Central memory CD8-positive, alpha-beta T cell (primary cell): Measurements from ENCODE around the gene CCDC154.
A peak's percentile ranks its signal among the peaks of the same experiment; 100 is the strongest.

Experiments
- ATAC-seq: fragments of 150-1000 bp; cut with Tn5 transposase; replicated peaks from 2 replicates; pipeline ENCODE4 v1.10.0; 2022; ENCODE audit warnings: mild to moderate bottlenecking, moderate FRiP score, moderate number of reproducible peaks; ENCODE audit not compliant: poor library complexity, severe bottlenecking; ENCODE audit errors: extremely low read depth
- DNase-seq, 2 donors: peaks; one replicate each; pipeline ENCODE4 v3.0.0; 2021; ENCODE audit warnings: low spot score in 2 of 2
- H3K27ac Mint-ChIP-seq: one replicate; pipeline ENCODE4 v1.8.0; 2022; ENCODE audit warnings: low read depth, mild to moderate bottlenecking, moderate library complexity, mixed read lengths
- H3K27me3 Mint-ChIP-seq: one replicate; pipeline ENCODE4 v1.8.0; 2022; ENCODE audit warnings: mixed read lengths
- H3K36me3 Mint-ChIP-seq: one replicate; pipeline ENCODE4 v1.8.0; 2022; ENCODE audit warnings: mild to moderate bottlenecking, moderate library complexity, mixed read lengths; ENCODE audit not compliant: insufficient read depth
- H3K4me1 Mint-ChIP-seq: one replicate; pipeline ENCODE4 v1.8.0; 2022; ENCODE audit warnings: mixed read lengths
- H3K4me3 Mint-ChIP-seq: one replicate; pipeline ENCODE4 v1.8.0; 2022; ENCODE audit warnings: mild to moderate bottlenecking, moderate library complexity, mixed read lengths
- H3K9me3 Mint-ChIP-seq: one replicate; pipeline ENCODE4 v1.8.0; 2022; ENCODE audit warnings: mixed read lengths

CCDC154 gene

DNA sequence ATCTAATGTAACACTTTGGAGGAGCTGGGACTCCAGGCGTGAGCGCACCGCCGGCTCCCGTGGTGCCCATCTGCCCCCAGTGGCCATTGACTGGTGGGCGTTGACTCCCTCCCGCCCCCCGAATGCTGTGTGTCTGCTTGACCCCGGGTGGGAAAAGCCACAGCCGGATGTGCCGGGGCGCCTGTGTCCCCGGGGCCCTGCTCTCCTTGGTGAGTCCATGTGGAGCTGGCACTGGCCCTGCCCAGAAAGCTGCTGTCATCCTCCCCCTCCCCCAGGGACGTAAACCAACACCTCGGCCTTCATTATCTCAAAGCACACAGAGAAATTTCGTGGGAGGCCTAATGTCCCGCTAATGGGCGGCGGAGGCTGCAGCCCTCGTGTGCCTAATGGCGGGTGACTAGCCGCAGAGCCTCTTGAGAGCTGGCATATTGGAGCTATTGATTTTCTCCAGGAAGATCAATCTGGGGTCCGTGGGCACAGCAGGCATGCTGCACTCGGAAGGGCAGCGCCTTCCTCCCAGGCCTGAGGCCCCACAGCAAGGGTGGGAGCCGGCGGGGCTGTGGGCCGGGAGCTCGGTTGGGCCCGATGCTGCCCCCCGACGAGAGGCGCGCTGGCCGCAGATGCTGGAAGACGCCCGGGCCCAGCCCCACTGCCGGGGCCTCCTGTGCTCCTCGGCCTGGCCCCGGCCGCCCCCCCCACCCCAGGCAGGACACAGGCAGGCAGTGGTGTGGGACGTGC lies 17.5 kb downstream of the CCDC154 start:
- no peaks in the 10 kb centered on the region for H3K9me3 Mint-ChIP-seq
- ATAC-seq (no peak), DNase-seq (no peak)
- H3K27me3 Mint-ChIP-seq = peaks cover 7% of the 10 kb centered on the region
- H3K4me1 Mint-ChIP-seq = no peaks in the 10 kb centered on the region
- H3K27ac Mint-ChIP-seq = no peak overlapping the region
- no peak overlapping the region for H3K4me3 Mint-ChIP-seq
- peaks cover 2% of the 10 kb centered on the region for H3K36me3 Mint-ChIP-seq

DNA sequence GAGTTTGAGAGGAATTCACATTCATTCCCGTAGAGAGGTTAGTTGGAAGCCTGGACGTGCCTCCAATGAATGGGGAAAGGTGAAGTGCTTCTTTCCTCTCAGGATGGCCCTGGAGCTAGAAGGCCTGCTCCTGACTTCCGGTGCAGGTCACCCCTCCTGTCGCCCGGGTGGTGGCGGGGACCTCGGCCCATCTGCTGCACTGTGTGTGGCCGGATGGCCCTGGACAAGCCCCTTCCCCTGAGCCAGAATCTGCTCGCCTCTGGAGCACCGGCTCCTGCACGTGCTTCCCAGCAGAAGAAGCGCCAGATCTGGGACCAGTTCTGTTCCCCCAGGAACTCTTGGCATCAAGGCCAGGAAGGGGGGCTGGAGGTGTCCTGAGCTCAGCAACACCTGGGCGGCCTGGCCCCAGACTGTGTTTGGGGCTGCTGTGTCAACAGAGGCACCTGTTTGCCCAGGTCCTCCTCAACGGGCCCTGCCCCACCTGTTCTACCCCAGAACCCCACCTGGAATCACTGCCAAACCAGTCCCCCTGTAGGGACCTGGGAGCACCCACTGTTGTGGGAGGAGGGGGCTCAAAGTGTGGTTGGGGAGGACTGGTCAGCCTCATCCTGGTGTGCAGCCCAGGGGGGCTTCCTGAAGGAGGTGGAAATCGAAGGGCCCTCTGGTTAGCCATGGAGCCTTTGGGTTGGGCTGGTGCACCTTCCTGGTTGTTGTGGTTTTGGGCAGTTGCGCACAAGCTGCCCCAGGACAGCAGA lies 18.6 kb downstream of the CCDC154 start:
- DNase-seq = no peak
- Mint-ChIP-seq H3K4me1 (no peaks in the 10 kb centered on the region), H3K36me3 (peaks cover 5% of the 10 kb centered on the region), H3K4me3 (no peak overlapping the region), H3K27me3 (peaks cover 7% of the 10 kb centered on the region), H3K9me3 (no peaks in the 10 kb centered on the region), H3K27ac (no peak overlapping the region)
- no peak for ATAC-seq

- H3K4me3 Mint-ChIP-seq = no peak overlapping the region
- H3K36me3 Mint-ChIP-seq = peaks cover 9% of the 10 kb centered on the region
- H3K9me3 Mint-ChIP-seq = no peaks in the 10 kb centered on the region
- no peaks in the 10 kb centered on the region for H3K27me3 Mint-ChIP-seq
- ATAC-seq (no peak), DNase-seq (no peak)
- H3K4me1 Mint-ChIP-seq = no peaks in the 10 kb centered on the region
- no peak overlapping the region for H3K27ac Mint-ChIP-seq
Measured at GRCh38 chr16:1424028-1424427, 20.3 kb downstream of the CCDC154 start.

- Mint-ChIP-seq H3K27me3 (no peaks in the 10 kb centered on the region), H3K4me3 (peak overlapping the region; percentile 90), H3K27ac (peak overlapping the region; percentile 96), H3K36me3 (peaks cover 14% of the 10 kb centered on the region), H3K9me3 (no peaks in the 10 kb centered on the region), H3K4me1 (no peaks in the 10 kb centered on the region)
- DNase-seq = no peak
- no peak for ATAC-seq
Measured at GRCh38 chr16:1422076-1422475, 22.3 kb downstream of the CCDC154 start.

DNA sequence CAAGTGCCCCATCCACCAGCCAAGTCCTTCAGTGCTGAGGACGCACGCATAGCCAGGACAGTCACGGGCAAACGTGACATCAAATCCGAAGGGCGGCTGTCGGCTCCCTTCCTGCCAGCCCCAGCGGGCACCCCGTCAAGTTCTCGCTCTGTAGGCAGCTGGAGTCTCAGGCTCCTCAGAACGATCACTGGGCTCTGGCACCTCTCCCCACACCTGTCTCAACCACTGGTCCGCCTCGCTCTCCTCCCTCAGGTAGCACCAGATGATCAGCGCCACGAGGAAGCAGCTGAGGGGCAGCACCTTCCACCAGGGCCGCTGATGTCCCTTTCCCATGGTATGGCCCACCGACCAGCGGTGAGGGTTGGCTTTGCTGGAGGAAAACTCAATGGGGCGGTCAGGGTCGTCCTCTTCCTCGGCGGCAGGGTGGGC lies 24.2 kb downstream of the CCDC154 start:
- peaks cover 7% of the 10 kb centered on the region for H3K4me1 Mint-ChIP-seq
- no peaks in the 10 kb centered on the region for H3K27me3 Mint-ChIP-seq
- peak overlapping the region; percentile 96 for H3K27ac Mint-ChIP-seq
- peaks cover 16% of the 10 kb centered on the region for H3K36me3 Mint-ChIP-seq
- ATAC-seq = no peak
- no peak for DNase-seq
- H3K9me3 Mint-ChIP-seq = no peaks in the 10 kb centered on the region
- H3K4me3 Mint-ChIP-seq = peak overlapping the region; percentile 90

GRCh38 chr16:1416521-1416941 lies 27.8 kb downstream of the CCDC154 start:
- H3K27ac Mint-ChIP-seq = no peak overlapping the region
- H3K4me3 Mint-ChIP-seq = peak overlapping the region; percentile 9
- no peak for ATAC-seq
- no peaks in the 10 kb centered on the region for H3K9me3 Mint-ChIP-seq
- H3K36me3 Mint-ChIP-seq = peaks cover 31% of the 10 kb centered on the region
- no peak for DNase-seq
- H3K27me3 Mint-ChIP-seq = no peaks in the 10 kb centered on the region
- peaks cover 11% of the 10 kb centered on the region for H3K4me1 Mint-ChIP-seq

GRCh38 chr16:1414532-1415260 lies 29.7 kb downstream of the CCDC154 start, which contains the start of gene UNKL:
Gene UNKL, minus strand, starts transcription at chr16:1414704. Its CDS starts 13 bp downstream, at chr16:1414691.
- peak; percentile 59 to 60 for DNase-seq
- H3K36me3 Mint-ChIP-seq = peaks cover 33% of the 10 kb centered on the region
- peak within 1 kb of the TSS; percentile 83 for H3K4me3 Mint-ChIP-seq
- ATAC-seq = peak; percentile 59
- H3K27ac Mint-ChIP-seq = peak within 1 kb of the TSS; percentile 93
- peaks cover 16% of the 10 kb centered on the region for H3K4me1 Mint-ChIP-seq
- H3K9me3 Mint-ChIP-seq = no peaks in the 10 kb centered on the region
- no peaks in the 10 kb centered on the region for H3K27me3 Mint-ChIP-seq

DNA sequence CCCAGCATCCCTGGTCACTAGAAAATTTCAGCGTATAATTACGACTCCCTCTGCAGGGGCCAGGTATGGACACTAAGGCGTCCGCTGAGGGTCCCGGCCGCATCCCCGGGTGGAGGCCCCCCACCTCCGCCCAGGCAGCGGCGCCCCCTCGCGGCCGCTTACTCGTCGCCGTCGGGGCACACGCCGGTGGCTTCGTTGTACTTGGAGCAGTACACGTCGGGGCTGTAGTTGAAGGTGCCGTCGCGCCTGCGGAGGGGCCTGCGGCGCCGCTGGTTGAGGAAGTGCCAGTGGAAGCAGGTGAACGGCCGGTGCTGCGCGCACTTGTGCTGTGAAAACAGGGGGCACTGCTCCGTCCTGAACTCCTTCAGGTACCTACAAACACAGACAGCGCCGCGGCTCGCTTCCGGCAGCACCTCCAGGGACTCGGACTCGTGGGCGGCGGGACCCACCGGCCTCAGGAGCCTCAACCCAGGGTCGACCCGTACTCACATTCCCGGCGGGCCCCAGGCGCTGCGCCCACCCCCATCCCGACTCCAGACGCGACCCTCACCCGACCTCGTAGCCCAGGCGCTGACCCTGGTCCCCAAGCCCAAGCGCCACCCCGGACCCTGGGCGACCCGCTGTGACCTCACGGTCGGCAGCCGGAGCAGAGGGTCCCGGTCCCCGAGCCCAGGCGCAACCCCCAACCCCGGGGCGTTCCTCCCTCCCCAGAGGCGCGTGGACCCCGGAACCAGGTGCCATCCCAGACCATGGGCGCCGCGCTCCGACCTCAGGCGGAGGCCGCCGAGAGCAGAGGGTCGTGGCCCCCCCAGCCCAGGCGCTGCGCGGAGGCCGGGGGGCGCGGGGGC lies 30.4 kb downstream of the CCDC154 start:
- peaks cover 19% of the 10 kb centered on the region for H3K4me1 Mint-ChIP-seq
- H3K36me3 Mint-ChIP-seq = peaks cover 37% of the 10 kb centered on the region
- peak; percentile 41 to 46 for DNase-seq
- no peaks in the 10 kb centered on the region for H3K9me3 Mint-ChIP-seq
- no peaks in the 10 kb centered on the region for H3K27me3 Mint-ChIP-seq
- peak overlapping the region; percentile 83 for H3K4me3 Mint-ChIP-seq
- peak; percentile 69 for ATAC-seq
- peak overlapping the region; percentile 68 for H3K27ac Mint-ChIP-seq

DNA sequence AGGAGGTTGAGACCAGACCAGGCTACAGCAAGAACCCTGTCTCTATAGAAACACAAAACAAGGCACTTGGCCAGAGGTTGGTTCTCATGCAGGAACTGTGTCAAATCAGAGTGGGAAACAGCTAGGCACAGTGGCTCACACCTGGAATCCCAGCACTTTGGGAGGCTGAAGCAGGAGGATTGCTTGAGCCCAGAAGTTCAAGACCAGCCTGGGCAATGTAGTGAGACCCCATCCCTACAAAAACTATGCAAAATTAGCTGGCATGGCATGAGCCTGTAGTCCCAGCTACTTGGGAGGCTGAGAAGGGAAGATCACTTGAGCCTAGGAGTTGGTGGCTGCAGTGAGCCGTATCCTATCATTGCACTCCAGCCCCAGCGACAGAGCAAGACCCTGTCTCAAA lies 31.5 kb downstream of the CCDC154 start:
- DNase-seq = no peak
- Mint-ChIP-seq H3K9me3 (no peaks in the 10 kb centered on the region), H3K4me1 (peaks cover 29% of the 10 kb centered on the region), H3K36me3 (peaks cover 32% of the 10 kb centered on the region), H3K4me3 (peak overlapping the region; percentile 83), H3K27me3 (no peaks in the 10 kb centered on the region), H3K27ac (no peak overlapping the region)
- no peak for ATAC-seq

- no peaks in the 10 kb centered on the region for H3K9me3 Mint-ChIP-seq
- ATAC-seq (peak; percentile 91), DNase-seq (peak; percentile 93 to 95)
- no peaks in the 10 kb centered on the region for H3K27me3 Mint-ChIP-seq
- H3K36me3 Mint-ChIP-seq = peaks cover 31% of the 10 kb centered on the region
- peak overlapping the region; percentile 76 for H3K4me3 Mint-ChIP-seq
- H3K27ac Mint-ChIP-seq = peak overlapping the region; percentile 35
- H3K4me1 Mint-ChIP-seq = peaks cover 26% of the 10 kb centered on the region
Measured at GRCh38 chr16:1408171-1408837, 36.1 kb downstream of the CCDC154 start.

DNA sequence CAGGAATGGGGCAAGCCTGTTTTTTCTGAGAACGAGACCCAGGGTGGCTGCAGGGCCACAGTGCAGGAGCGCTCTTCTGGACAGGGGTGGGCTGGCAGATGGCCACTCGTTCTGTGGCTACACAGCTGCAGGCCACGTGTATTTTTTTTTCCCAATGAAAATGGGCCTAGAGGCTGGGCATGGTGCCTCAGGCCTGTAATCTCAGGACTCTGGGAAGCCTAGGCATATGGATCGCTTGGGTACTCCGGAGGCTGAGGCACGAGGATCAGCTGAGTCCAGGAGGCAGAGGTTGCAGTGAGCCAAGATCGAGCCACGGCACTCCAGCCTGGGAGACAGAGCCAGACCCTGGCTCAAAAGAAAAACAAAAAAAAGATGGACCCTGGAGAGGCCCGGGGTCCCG lies 36.6 kb downstream of the CCDC154 start:
- no peak for ATAC-seq
- Mint-ChIP-seq H3K27ac (peak overlapping the region; percentile 35), H3K4me1 (peaks cover 26% of the 10 kb centered on the region), H3K4me3 (peak overlapping the region; percentile 76), H3K36me3 (peaks cover 32% of the 10 kb centered on the region), H3K27me3 (no peaks in the 10 kb centered on the region), H3K9me3 (no peaks in the 10 kb centered on the region)
- no peak for DNase-seq
